ENCODE data around the gene POP4. TPM values are rescaled to one million over a fixed set of nuclear protein-coding genes. Genes with fewer than 3 reads are reported as not detected.

The POP4 gene
- total and polyA plus RNA-seq, 9 of the 15 experiments (the other 6 are each of a cell fraction or from before 2014, with no cell fraction given) = 42.1 to 128 (median 99.0) TPM

GRCh38 chr19:29605653-29606419 lies at the start of gene POP4 (continued):
- no peak for TF ChIP-seq CBX2 (IDR thresholded peaks at IDR 0.05; ENCODE audit: insufficient read depth, low read length, poor library complexity, severe bottlenecking)
- no peak for TF ChIP-seq ZNF655 (CRISPR knock-in tag; IDR thresholded peaks at IDR 0.05)
- TF ChIP-seq ZNF407 (IDR thresholded peaks at IDR 0.05; ENCODE audit: low read depth) = peak; percentile 33; the same call in 1 of the 2 replicates
- TF ChIP-seq TAF15 (IDR thresholded peaks at IDR 0.05; ENCODE audit: low read depth, low read length) = no peak
- TF ChIP-seq UBTF (IDR thresholded peaks at IDR 0.05; ENCODE audit: borderline replicate concordance in 1 of 2, low read depth in 2 of 2, low read length in 2 of 2) = peak in 1 of 2 experiments; percentile 12; a peak in 1 of 4 replicates
- no peak for TF ChIP-seq ZNF175 (CRISPR knock-in tag; IDR thresholded peaks at IDR 0.05; ENCODE audit: low read depth)
- peak in 1 of 2 experiments; percentile 63; a peak in 1 of 4 replicates for TF ChIP-seq TRIM24 (IDR thresholded peaks at IDR 0.05)
- TF ChIP-seq ZNF232 (CRISPR knock-in tag; IDR thresholded peaks at IDR 0.05) = peak; percentile 64; the same call in 1 of the 2 replicates
- peak; percentile 36; the same call in 1 of the 2 replicates for TF ChIP-seq CBX1 (IDR thresholded peaks at IDR 0.05; ENCODE audit: low read depth)
- peak; percentile 54; the same call in 1 of the 2 replicates for TF ChIP-seq OTX1 (CRISPR knock-in tag; IDR thresholded peaks at IDR 0.05)
- TF ChIP-seq PTTG1 (tag; IDR thresholded peaks at IDR 0.05; ENCODE audit: low read depth) = no peak

All from K562 (cell line).